Measurements from ENCODE around the gene TLN1. TPM values are rescaled to one million over a fixed set of nuclear protein-coding genes. Genes with fewer than 3 reads are reported as not detected.
A peak's percentile ranks its signal among the peaks of the same experiment; 100 is the strongest.

Gene TLN1
- total and polyA plus RNA-seq, 4 donors = 71.5 to 501 (median 262) TPM

DNA sequence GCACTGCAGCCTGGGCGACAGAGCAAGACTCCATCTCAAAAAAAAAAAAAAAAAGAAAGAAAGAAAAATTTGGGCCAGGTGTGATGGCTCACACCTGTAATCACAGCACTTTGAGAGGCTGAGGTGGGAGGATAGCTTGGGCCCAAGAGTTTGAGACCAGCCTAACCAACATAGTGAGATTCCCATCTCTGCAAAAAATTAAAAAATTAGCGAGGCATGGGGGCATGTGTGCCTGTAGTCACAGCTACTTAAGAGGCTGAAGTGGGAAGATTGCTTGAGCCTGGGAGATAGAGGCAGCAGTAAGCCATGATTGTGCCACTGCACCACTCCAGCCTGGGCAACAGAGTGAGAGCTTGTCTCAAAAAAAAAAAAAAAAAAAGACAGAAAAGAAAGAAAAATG, 78.4 kb downstream of the TLN1 start:
- Histone ChIP-seq H3K27ac (ENCODE audit: low read depth in 1 of 2, low read length in 1 of 2) (no peak overlapping the region), H3K27me3 (ENCODE audit: control insufficient read depth in 3 of 3, insufficient read depth in 3 of 3, low read length in 2 of 3) (no peaks in the 10 kb centered on the region), H3K9ac (ENCODE audit: insufficient read depth in 1 of 2, low read length in 2 of 2) (no peak overlapping the region), H3K4me3 (no peak overlapping the region), H3K9me3 (ENCODE audit: control insufficient read depth in 4 of 4, insufficient read depth in 3 of 4, low read length in 3 of 4) (no peaks in the 10 kb centered on the region), H3K36me3 (ENCODE audit: control insufficient read depth in 4 of 4, insufficient read depth in 4 of 4, low read length in 4 of 4) (no peaks in the 10 kb centered on the region), H3K4me1 (ENCODE audit: control insufficient read depth in 5 of 5, insufficient read depth in 5 of 5, low read length in 5 of 5) (peaks cover 0 to 8% (median 0%) of the 10 kb centered on the region in 5 donors)
- no peak for DNase-seq
- no peak for ATAC-seq (ENCODE audit: insufficient read depth, low FRiP score)
- WGBS, 2 donors = 94 to 98% methylated on average over 2 of the region's 2 CpGs
- TF ChIP-seq, protein P1, sequence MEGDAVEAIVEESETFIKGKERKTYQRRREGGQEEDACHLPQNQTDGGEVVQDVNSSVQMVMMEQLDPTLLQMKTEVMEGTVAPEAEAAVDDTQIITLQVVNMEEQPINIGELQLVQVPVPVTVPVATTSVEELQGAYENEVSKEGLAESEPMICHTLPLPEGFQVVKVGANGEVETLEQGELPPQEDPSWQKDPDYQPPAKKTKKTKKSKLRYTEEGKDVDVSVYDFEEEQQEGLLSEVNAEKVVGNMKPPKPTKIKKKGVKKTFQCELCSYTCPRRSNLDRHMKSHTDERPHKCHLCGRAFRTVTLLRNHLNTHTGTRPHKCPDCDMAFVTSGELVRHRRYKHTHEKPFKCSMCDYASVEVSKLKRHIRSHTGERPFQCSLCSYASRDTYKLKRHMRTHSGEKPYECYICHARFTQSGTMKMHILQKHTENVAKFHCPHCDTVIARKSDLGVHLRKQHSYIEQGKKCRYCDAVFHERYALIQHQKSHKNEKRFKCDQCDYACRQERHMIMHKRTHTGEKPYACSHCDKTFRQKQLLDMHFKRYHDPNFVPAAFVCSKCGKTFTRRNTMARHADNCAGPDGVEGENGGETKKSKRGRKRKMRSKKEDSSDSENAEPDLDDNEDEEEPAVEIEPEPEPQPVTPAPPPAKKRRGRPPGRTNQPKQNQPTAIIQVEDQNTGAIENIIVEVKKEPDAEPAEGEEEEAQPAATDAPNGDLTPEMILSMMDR (IDR thresholded peaks at IDR 0.05; ENCODE audit: control extremely low read depth, extremely low read depth) = no peak

DNA sequence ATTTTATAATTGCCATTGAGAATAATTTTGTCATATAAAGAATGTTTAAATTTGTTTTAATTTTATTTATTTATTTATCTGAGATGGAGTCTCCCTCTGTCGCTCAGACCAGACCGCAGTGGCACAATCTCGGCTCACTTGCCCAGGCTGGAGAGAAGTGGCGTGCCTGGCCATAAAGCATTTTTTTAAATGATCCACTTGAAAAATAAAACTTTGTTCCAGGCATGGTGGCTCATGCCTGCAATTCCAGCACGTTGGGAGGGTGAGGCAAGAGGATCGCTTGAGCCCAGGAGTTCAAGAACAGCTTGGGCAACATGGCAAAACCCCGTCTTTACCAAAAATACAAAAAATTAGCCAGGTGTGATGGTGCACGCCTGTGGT, 79.2 kb downstream of the TLN1 start:
- Histone ChIP-seq H3K4me3 (no peak overlapping the region), H3K4me1 (ENCODE audit: control insufficient read depth in 5 of 5, insufficient read depth in 5 of 5, low read length in 5 of 5) (peaks cover 0 to 8% (median 0%) of the 10 kb centered on the region in 5 donors), H3K36me3 (ENCODE audit: control insufficient read depth in 4 of 4, insufficient read depth in 4 of 4, low read length in 4 of 4) (no peaks in the 10 kb centered on the region), H3K27me3 (ENCODE audit: control insufficient read depth in 3 of 3, insufficient read depth in 3 of 3, low read length in 2 of 3) (no peaks in the 10 kb centered on the region), H3K9ac (ENCODE audit: insufficient read depth in 1 of 2, low read length in 2 of 2) (no peak overlapping the region), H3K9me3 (ENCODE audit: control insufficient read depth in 4 of 4, insufficient read depth in 3 of 4, low read length in 3 of 4) (no peaks in the 10 kb centered on the region), H3K27ac (ENCODE audit: low read depth in 1 of 2, low read length in 1 of 2) (peak overlapping the region in 1 of 2 donors; percentile 48)
- ATAC-seq (ENCODE audit: insufficient read depth, low FRiP score) (no peak), DNase-seq (no peak)
- TF ChIP-seq, protein P1 (IDR thresholded peaks at IDR 0.05; ENCODE audit: control extremely low read depth, extremely low read depth) = no peak
- 79 to 89% methylated on average over 8 of the region's 8 CpGs for WGBS, 2 donors

DNA sequence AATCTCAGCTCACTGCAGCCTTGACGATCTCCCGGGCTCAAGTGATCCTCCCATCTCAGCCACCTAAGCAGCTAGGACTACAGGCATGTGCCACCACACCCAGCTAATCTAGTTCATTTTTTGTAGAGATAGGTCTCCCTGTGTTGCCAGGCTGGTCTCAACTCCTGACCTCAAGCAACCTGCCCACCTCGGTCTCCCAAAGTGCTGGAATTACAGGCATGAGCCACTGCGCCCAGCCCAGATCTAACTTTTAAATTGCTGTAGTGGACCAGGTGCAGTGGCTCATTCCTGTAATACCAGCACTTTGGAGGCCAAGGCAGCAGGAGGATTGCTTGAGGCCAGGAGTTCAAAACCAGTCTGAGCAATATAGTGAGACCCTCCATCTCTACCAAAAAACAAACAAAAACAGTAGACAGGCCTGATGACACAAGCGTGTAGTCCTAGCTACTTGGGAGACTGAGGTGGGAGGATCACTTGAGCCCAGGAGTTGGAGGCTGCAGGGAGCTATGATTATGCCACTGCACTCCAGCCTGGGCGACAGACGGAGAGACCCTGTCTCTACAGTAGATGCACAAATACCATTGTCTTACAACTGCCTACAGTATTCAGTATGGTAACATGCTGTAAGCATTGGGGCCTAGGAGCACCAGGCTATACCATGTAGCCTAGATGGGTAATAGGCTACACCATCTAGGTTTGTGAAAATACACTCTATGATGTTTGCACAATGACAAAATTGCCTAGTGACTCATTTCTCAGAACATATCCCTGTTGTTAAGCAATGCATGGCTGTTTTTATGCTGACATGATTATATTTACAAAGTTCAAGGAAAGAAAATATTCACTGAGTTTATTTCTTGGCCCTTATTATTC, 79.8 kb downstream of the TLN1 start:
- peak; percentile 36 for ATAC-seq (ENCODE audit: insufficient read depth, low FRiP score)
- no peaks in the 10 kb centered on the region for H3K27me3 ChIP-seq (ENCODE audit: control insufficient read depth in 3 of 3, insufficient read depth in 3 of 3, low read length in 2 of 3)
- no peak for DNase-seq
- H3K4me3 ChIP-seq = no peak overlapping the region
- no peaks in the 10 kb centered on the region for H3K36me3 ChIP-seq (ENCODE audit: control insufficient read depth in 4 of 4, insufficient read depth in 4 of 4, low read length in 4 of 4)
- TF ChIP-seq, protein P1 (IDR thresholded peaks at IDR 0.05; ENCODE audit: control extremely low read depth, extremely low read depth) = no peak
- WGBS, 2 donors = 80 to 87% methylated on average over 7 of the region's 7 CpGs
- H3K9ac ChIP-seq (ENCODE audit: insufficient read depth in 1 of 2, low read length in 2 of 2) = no peak overlapping the region
- peaks cover 0 to 8% (median 3%) of the 10 kb centered on the region in 5 donors for H3K4me1 ChIP-seq (ENCODE audit: control insufficient read depth in 5 of 5, insufficient read depth in 5 of 5, low read length in 5 of 5)
- H3K9me3 ChIP-seq (ENCODE audit: control insufficient read depth in 4 of 4, insufficient read depth in 3 of 4, low read length in 3 of 4) = no peaks in the 10 kb centered on the region
- peak overlapping the region in 1 of 2 donors; percentile 66 for H3K27ac ChIP-seq (ENCODE audit: low read depth in 1 of 2, low read length in 1 of 2)
